Measurements from ENCODE around the gene PTPRD. TPM values are rescaled to one million over a fixed set of nuclear protein-coding genes. Genes with fewer than 3 reads are reported as not detected.
A peak's percentile ranks its signal among the peaks of the same experiment; 100 is the strongest.

PTPRD gene
- total RNA-seq, 1 donor from 2014 or later: 109 TPM

DNA sequence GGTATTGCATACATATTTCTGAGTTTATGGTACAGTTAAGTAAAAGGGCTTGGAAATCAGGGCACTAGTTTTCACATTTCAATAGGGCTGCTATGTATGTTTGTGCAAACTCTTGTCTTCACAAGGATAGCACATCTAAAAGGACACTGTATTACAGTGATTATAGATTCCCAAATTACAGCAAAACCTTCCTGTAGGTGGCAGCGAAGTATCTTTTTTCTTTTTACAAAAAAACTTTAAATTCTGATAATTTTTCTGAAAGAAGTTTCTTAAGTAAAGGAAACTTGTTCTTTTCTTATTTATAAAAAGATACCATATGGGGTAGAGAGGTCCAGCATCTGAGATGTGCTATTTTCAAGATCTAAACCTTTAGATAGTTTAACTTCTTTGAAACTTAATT is 337.8 kb downstream of the PTPRD start:
- no peak for DNase-seq (ENCODE audit: low spot score in 2 of 2, unreplicated experiment in 2 of 2)
- no peak overlapping the region for H3K4me3 Mint-ChIP-seq
- H3K27ac Mint-ChIP-seq: peak overlapping the region; percentile 30
- TF ChIP-seq CTCF (IDR thresholded peaks at IDR 0.05; ENCODE audit: unreplicated experiment): no peak
- H3K27me3 Mint-ChIP-seq (ENCODE audit: low read depth): no peaks in the 10 kb centered on the region
- H3K9me3 Mint-ChIP-seq: no peaks in the 10 kb centered on the region
- H3K36me3 Mint-ChIP-seq: peaks cover 2% of the 10 kb centered on the region
- peaks cover 12% of the 10 kb centered on the region for H3K4me1 Mint-ChIP-seq

- Mint-ChIP-seq H3K4me3 (no peak overlapping the region), H3K9me3 (no peaks in the 10 kb centered on the region), H3K27me3 (ENCODE audit: low read depth) (no peaks in the 10 kb centered on the region), H3K4me1 (peaks cover 12% of the 10 kb centered on the region), H3K36me3 (peaks cover 2% of the 10 kb centered on the region), H3K27ac (peak overlapping the region; percentile 79)
- no peak for DNase-seq (ENCODE audit: low spot score in 2 of 2, unreplicated experiment in 2 of 2)
- TF ChIP-seq CTCF (IDR thresholded peaks at IDR 0.05; ENCODE audit: unreplicated experiment): no peak
Measured at GRCh38 chr9:10274175-10274574, 338.6 kb downstream of the PTPRD start.

- peaks cover 19% of the 10 kb centered on the region for H3K4me1 Mint-ChIP-seq
- H3K27ac Mint-ChIP-seq: no peak overlapping the region
- TF ChIP-seq CTCF (IDR thresholded peaks at IDR 0.05; ENCODE audit: unreplicated experiment): no peak
- H3K4me3 Mint-ChIP-seq: no peak overlapping the region
- H3K36me3 Mint-ChIP-seq: no peaks in the 10 kb centered on the region
- no peaks in the 10 kb centered on the region for H3K9me3 Mint-ChIP-seq
- H3K27me3 Mint-ChIP-seq (ENCODE audit: low read depth): no peaks in the 10 kb centered on the region
- no peak for DNase-seq (ENCODE audit: low spot score in 2 of 2, unreplicated experiment in 2 of 2)
Measured at GRCh38 chr9:10272830-10273229, 340.0 kb downstream of the PTPRD start.

GRCh38 chr9:10268531-10269485 is 344.0 kb downstream of the PTPRD start:
- no peak overlapping the region for H3K4me3 Mint-ChIP-seq
- DNase-seq (ENCODE audit: low spot score in 2 of 2, unreplicated experiment in 2 of 2): peak in 1 of 2 experiments; percentile 46
- H3K36me3 Mint-ChIP-seq: peaks cover 3% of the 10 kb centered on the region
- peaks cover 10% of the 10 kb centered on the region for H3K9me3 Mint-ChIP-seq
- H3K27ac Mint-ChIP-seq: no peak overlapping the region
- H3K4me1 Mint-ChIP-seq: peaks cover 13% of the 10 kb centered on the region
- no peaks in the 10 kb centered on the region for H3K27me3 Mint-ChIP-seq (ENCODE audit: low read depth)
- TF ChIP-seq CTCF (IDR thresholded peaks at IDR 0.05; ENCODE audit: unreplicated experiment): peak; percentile 31

GRCh38 chr9:10265153-10265631 is 347.6 kb downstream of the PTPRD start:
- H3K27me3 Mint-ChIP-seq (ENCODE audit: low read depth): no peaks in the 10 kb centered on the region
- H3K4me1 Mint-ChIP-seq: peaks cover 11% of the 10 kb centered on the region
- no peak overlapping the region for H3K27ac Mint-ChIP-seq
- no peak for TF ChIP-seq CTCF (IDR thresholded peaks at IDR 0.05; ENCODE audit: unreplicated experiment)
- H3K4me3 Mint-ChIP-seq: no peak overlapping the region
- peaks cover 22% of the 10 kb centered on the region for H3K9me3 Mint-ChIP-seq
- peaks cover 9% of the 10 kb centered on the region for H3K36me3 Mint-ChIP-seq
- DNase-seq (ENCODE audit: low spot score in 2 of 2, unreplicated experiment in 2 of 2): no peak

Measured in mesothelial cell of epicardium (in vitro differentiated cells).